CD4-positive, alpha-beta memory T cell (primary cell): ENCODE data around the gene LDB3. TPM values are rescaled to one million over a fixed set of nuclear protein-coding genes. Genes with fewer than 3 reads are reported as not detected.

Experiments used
- CTCF ChIA-PET: fragments of 350-600 bp; sonication (Branson Sonifier 250); formaldehyde crosslinking; loops from one replicate; lab custom pipeline; 2021; ENCODE audit warnings: inconsistent platforms; ENCODE audit not compliant: partially characterized antibody; lab: Charles Lee
- POLR2A ChIA-PET: fragments of 350-600 bp; sonication (Branson Sonifier 250); formaldehyde crosslinking; loops from one replicate; lab custom pipeline; 2021; ENCODE audit not compliant: partially characterized antibody; lab: Charles Lee
- DNase-seq, 5 donors: peaks; one replicate each; pipeline versions ENCODE4 v3.0.0 to v3.0.0-alpha.2; 2020 to 2022; ENCODE audit warnings: mixed read lengths in 1 of 5
- H3K27ac ChIP-seq: one replicate; pipeline ENCODE4 v1.7.0; 2013; ENCODE audit warnings: low read depth, low read length
- H3K27me3 ChIP-seq: 2 replicates; pipeline ENCODE4 v1.7.0; 2013; ENCODE audit warnings: mild to moderate bottlenecking, low read length, moderate library complexity; ENCODE audit not compliant: insufficient read depth
- H3K36me3 ChIP-seq: 2 replicates; pipeline ENCODE4 v1.7.0; 2013; ENCODE audit warnings: mild to moderate bottlenecking, low read length, moderate library complexity; ENCODE audit not compliant: insufficient read depth
- H3K4me1 ChIP-seq: 2 replicates; pipeline ENCODE4 v1.7.0; 2013; ENCODE audit warnings: mild to moderate bottlenecking, low read length, moderate library complexity; ENCODE audit not compliant: insufficient read depth
- H3K4me3 ChIP-seq, 2 donors: one replicate each; pipeline ENCODE4 v1.7.0; 2013; ENCODE audit warnings: low read length in 2 of 2, mild to moderate bottlenecking in 1 of 2
- H3K9me3 ChIP-seq, 2 donors: one replicate each; pipeline ENCODE4 v1.7.0; 2013; ENCODE audit warnings: low read length in 2 of 2, control low read depth in 1 of 2; ENCODE audit not compliant: control insufficient read depth in 1 of 2
- H3K27ac Mint-ChIP-seq, 7 donors: one replicate each; pipeline ENCODE4 v1.8.0; 2020 to 2021; ENCODE audit warnings: mixed read lengths in 7 of 7, mild to moderate bottlenecking in 6 of 7, inconsistent platforms in 3 of 7, moderate library complexity in 3 of 7
- H3K27me3 Mint-ChIP-seq, 2 donors: one replicate each; pipeline ENCODE4 v1.8.0; 2020 to 2021; ENCODE audit warnings: mixed read lengths in 2 of 2
- H3K36me3 Mint-ChIP-seq, 2 donors: one replicate each; pipeline ENCODE4 v1.8.0; 2020 to 2021; ENCODE audit warnings: mixed read lengths in 2 of 2, inconsistent platforms in 1 of 2, mild to moderate bottlenecking in 1 of 2
- H3K4me1 Mint-ChIP-seq, 4 donors: one replicate each; pipeline ENCODE4 v1.8.0; 2020 to 2021; ENCODE audit warnings: mixed read lengths in 4 of 4, mild to moderate bottlenecking in 1 of 4
- H3K4me3 Mint-ChIP-seq, 8 donors: one replicate each; pipeline ENCODE4 v1.8.0; 2020 to 2021; ENCODE audit warnings: mixed read lengths in 8 of 8, mild to moderate bottlenecking in 7 of 8, moderate library complexity in 6 of 8, inconsistent platforms in 3 of 8
- H3K9me3 Mint-ChIP-seq, 8 donors: one replicate each; pipeline ENCODE4 v1.8.0; 2020 to 2021; ENCODE audit warnings: mixed read lengths in 8 of 8, mild to moderate bottlenecking in 5 of 8, inconsistent platforms in 3 of 8, moderate library complexity in 1 of 8
- intact Hi-C: fragments of 100-400 bp; cut with micrococcal nuclease; formaldehyde crosslinking; loops from one replicate; pipeline ENCODE4 v1.15.1; 2023
- polyA plus RNA-seq, 2 donors: library from polyadenylated mRNA; unstranded; fragments of 300-500 nt; fragmentation: Illumina TruSeq; gene quantifications; one replicate each; pipeline ENCODE4 v1.2.3, GENCODE V29; 2021
- total RNA-seq, 2 experiments: library from RNA; stranded (reverse); gene quantifications; one replicate each; pipeline ENCODE4 v1.2.3, GENCODE V29; 2021

Gene LDB3
- total and polyA plus RNA-seq, 4 experiments from 2014 or later, result 0.08 TPM; not detected in 3

GRCh38 chr10:86667421-86668181, 710 bp upstream of the LDB3 start:
- no peaks in the 10 kb centered on the region for H3K9me3 ChIP-seq
- H3K27ac Mint-ChIP-seq, result no peak overlapping the region

DNA sequence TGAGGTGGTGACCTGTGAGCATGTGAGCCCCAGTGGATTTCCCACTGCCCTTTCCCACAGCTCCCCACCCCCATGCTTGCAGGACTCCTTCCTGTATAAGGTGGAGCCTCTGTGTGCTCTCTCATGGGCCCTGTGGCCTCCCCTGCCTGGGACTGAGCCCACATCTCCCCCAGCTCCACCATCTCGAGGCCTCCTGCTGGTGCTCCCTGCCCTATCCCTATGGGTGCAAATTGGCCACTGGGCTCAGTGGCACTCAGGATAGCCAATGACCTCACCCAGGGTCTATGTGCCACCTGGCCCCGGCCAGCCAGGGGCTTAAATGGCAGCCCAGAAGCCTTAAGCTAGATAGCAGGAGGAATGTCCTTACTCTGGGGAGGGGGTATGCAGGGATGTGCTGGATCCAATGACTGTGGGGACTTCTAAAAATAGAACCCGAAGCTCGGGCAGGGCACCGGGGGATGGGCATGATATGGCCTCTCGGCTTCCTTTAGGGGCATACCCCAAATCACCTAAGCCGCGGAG, 2.0 kb downstream of the LDB3 start:
- H3K36me3 Mint-ChIP-seq, result no peaks in the 10 kb centered on the region
- no peak overlapping the region for H3K4me3 Mint-ChIP-seq
- no peaks in the 10 kb centered on the region for H3K4me1 Mint-ChIP-seq
- DNase-seq, result peak in 1 of 5 donors; percentile 5
- Histone ChIP-seq H3K36me3 (no peaks in the 10 kb centered on the region), H3K27ac (no peak overlapping the region), H3K27me3 (no peaks in the 10 kb centered on the region), H3K9me3 (no peaks in the 10 kb centered on the region), H3K4me1 (no peaks in the 10 kb centered on the region), H3K4me3 (no peak overlapping the region)
- intact Hi-C loops, result no loop called here
- H3K27me3 Mint-ChIP-seq, result no peaks in the 10 kb centered on the region
- H3K27ac Mint-ChIP-seq, result no peak overlapping the region
- CTCF ChIA-PET, result no interaction called here
- POLR2A ChIA-PET, result no interaction called here
- H3K9me3 Mint-ChIP-seq, result no peaks in the 10 kb centered on the region

More at GRCh38 chr10:86667421-86668181, 710 bp upstream of the LDB3 start:
- ChIA-PET CTCF (no interaction called here), POLR2A (no interaction called here)
- Mint-ChIP-seq H3K4me3 (no peak overlapping the region), H3K27me3 (peaks cover 0 to 2% of the 10 kb centered on the region in 2 donors), H3K4me1 (no peaks in the 10 kb centered on the region), H3K36me3 (no peaks in the 10 kb centered on the region), H3K9me3 (no peaks in the 10 kb centered on the region)
- no peaks in the 10 kb centered on the region for H3K36me3 ChIP-seq
- intact Hi-C loops, result no loop called here
- DNase-seq, result peak in 1 of 5 donors; percentile 10
- H3K27me3 ChIP-seq, result no peaks in the 10 kb centered on the region
- H3K27ac ChIP-seq, result no peak overlapping the region
- H3K4me1 ChIP-seq, result no peaks in the 10 kb centered on the region
- H3K4me3 ChIP-seq, result no peak overlapping the region

DNA sequence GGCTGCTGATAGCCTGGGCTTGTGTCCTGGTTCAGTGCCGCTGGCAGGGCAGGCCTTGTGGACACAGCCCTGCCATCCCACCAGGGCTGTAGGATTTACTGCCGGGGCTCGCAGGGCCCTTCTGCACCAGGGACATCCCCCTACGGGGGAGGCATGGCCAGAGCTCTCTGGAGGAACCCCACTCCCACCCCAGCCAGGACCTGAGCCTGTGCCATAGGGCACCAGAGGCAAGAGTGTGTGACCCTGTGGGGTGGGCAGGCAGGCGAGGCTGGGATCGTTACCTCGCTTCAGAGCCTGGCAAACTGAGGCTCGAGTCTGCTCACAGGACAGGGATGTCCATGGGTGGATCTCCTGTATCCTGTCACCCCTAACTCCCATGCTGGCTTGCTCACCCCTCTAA, 2.6 kb downstream of the LDB3 start:
- Histone ChIP-seq H3K4me1 (no peaks in the 10 kb centered on the region), H3K27ac (no peak overlapping the region), H3K4me3 (no peak overlapping the region), H3K36me3 (no peaks in the 10 kb centered on the region), H3K9me3 (no peaks in the 10 kb centered on the region), H3K27me3 (no peaks in the 10 kb centered on the region)
- H3K4me3 Mint-ChIP-seq, result no peak overlapping the region
- ChIA-PET POLR2A (no interaction called here), CTCF (interaction anchor here (1.1 kb wide), 1 partner anchor 18 kb away, joined by 3 read pairs; no protein-coding TSS in a partner anchor)
- no peaks in the 10 kb centered on the region for H3K9me3 Mint-ChIP-seq
- intact Hi-C loops, result no loop called here
- H3K36me3 Mint-ChIP-seq, result no peaks in the 10 kb centered on the region
- no peaks in the 10 kb centered on the region for H3K27me3 Mint-ChIP-seq
- DNase-seq, result peak in 1 of 5 donors; percentile 19
- H3K4me1 Mint-ChIP-seq, result no peaks in the 10 kb centered on the region
- H3K27ac Mint-ChIP-seq, result no peak overlapping the region

DNA sequence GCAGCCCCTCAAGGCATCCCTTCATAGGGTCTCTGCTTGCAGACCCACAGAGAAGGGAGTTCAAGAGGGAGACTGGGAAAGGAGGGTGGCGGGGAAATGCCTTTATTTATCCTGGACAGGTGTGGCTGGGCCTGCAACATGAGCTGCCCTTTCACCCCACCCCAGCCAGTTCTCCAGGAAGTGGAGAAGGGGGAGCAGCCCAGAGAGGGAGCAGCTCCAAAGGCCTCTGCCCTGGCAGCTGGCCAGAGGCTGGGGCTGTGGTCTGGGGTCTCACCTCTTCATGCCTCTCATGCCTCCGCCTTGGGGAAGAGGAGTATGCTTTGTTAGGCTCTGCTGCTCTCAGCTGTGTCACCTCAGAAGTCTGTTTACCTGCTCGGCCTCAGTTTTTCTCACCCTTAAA, 3.1 kb downstream of the LDB3 start:
- H3K4me3 ChIP-seq, result no peak overlapping the region
- no peak overlapping the region for H3K27ac ChIP-seq
- POLR2A ChIA-PET, result no interaction called here
- no peak overlapping the region for H3K4me3 Mint-ChIP-seq
- no peaks in the 10 kb centered on the region for H3K27me3 ChIP-seq
- peak in 1 of 5 donors; percentile 25 for DNase-seq
- no peaks in the 10 kb centered on the region for H3K9me3 ChIP-seq
- intact Hi-C loops, result no loop called here
- H3K36me3 ChIP-seq, result no peaks in the 10 kb centered on the region
- no peaks in the 10 kb centered on the region for H3K9me3 Mint-ChIP-seq
- H3K4me1 ChIP-seq, result no peaks in the 10 kb centered on the region
- no peaks in the 10 kb centered on the region for H3K36me3 Mint-ChIP-seq
- H3K27ac Mint-ChIP-seq, result no peak overlapping the region
- H3K4me1 Mint-ChIP-seq, result no peaks in the 10 kb centered on the region
- CTCF ChIA-PET, result interaction anchor here (1.1 kb wide), 1 partner anchor 17 kb away, joined by 3 read pairs; no protein-coding TSS in a partner anchor
- H3K27me3 Mint-ChIP-seq, result no peaks in the 10 kb centered on the region

DNA sequence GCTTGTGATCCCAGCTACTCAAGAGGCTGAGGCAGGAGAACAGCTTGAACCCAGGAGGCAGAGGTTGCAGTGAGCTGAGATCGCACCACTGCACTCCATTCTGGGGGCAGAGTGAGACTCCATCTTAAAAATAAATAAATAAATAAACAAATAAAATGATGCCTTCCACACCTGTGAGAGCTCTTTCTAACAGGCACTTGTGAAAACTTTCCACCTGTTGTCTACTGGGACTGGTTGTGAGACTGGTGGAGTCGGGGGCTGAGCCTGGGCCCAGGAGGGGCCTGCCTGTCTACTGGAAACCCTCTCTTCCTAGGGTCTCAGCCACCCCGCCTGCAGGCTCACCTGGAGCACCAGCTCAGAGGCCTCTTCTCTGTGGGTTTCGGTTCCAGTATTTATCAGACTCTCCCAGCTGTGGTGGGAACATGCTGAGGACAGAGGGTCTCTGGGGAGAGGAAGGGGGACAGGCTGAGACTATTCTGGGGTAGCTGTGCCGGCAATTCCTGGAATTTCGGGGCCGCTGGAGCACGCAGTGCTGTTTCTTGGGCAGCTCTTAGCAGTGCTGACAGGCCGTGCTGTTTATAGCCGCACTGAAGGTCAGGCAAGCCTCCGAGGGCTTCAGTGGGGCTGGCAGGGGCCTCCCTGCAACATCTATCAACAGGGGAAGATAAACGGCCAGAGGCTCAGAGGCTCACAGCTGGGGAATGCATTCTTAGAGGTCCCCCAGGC, 3.8 kb downstream of the LDB3 start:
- POLR2A ChIA-PET, result no interaction called here
- H3K27me3 Mint-ChIP-seq, result no peaks in the 10 kb centered on the region

GRCh38 chr10:86673216-86673826, 5.0 kb downstream of the LDB3 start:
- CTCF ChIA-PET, result interaction anchor here (0.8 kb wide), 1 partner anchor 126 kb away, joined by 3 read pairs; no protein-coding TSS in a partner anchor
- Mint-ChIP-seq H3K27ac (no peak overlapping the region), H3K27me3 (no peaks in the 10 kb centered on the region), H3K4me3 (no peak overlapping the region), H3K36me3 (no peaks in the 10 kb centered on the region), H3K4me1 (no peaks in the 10 kb centered on the region), H3K9me3 (no peaks in the 10 kb centered on the region)
- POLR2A ChIA-PET, result no interaction called here
- DNase-seq, result peak in 1 of 5 donors; percentile 8
- Histone ChIP-seq H3K36me3 (no peaks in the 10 kb centered on the region), H3K9me3 (no peaks in the 10 kb centered on the region), H3K27ac (no peak overlapping the region), H3K4me1 (no peaks in the 10 kb centered on the region), H3K4me3 (no peak overlapping the region), H3K27me3 (no peaks in the 10 kb centered on the region)
- intact Hi-C loops, result no loop called here

More for the DNA sequence above, 3.8 kb downstream of the LDB3 start:
- intact Hi-C loops, result no loop called here
- CTCF ChIA-PET, result interaction anchor here (0.8 kb wide), 1 partner anchor 127 kb away, joined by 3 read pairs; no protein-coding TSS in a partner anchor
- no peaks in the 10 kb centered on the region for H3K4me1 ChIP-seq
- H3K27me3 ChIP-seq, result no peaks in the 10 kb centered on the region
- DNase-seq, result peak in 1 of 5 donors; percentile 13
- Mint-ChIP-seq H3K27ac (no peak overlapping the region), H3K36me3 (no peaks in the 10 kb centered on the region), H3K9me3 (no peaks in the 10 kb centered on the region), H3K4me1 (no peaks in the 10 kb centered on the region), H3K4me3 (no peak overlapping the region)
- no peak overlapping the region for H3K4me3 ChIP-seq
- H3K36me3 ChIP-seq, result no peaks in the 10 kb centered on the region
- no peak overlapping the region for H3K27ac ChIP-seq
- no peaks in the 10 kb centered on the region for H3K9me3 ChIP-seq
